GM19238 (cell line): ENCODE measurements around the gene EFNB1.

Experiments
- DNase-seq: peaks from one replicate; pipeline ENCODE4 v3.0.0; 2011; ENCODE audit warnings: low spot score; ENCODE audit not compliant: insufficient read length

The EFNB1 gene

DNA sequence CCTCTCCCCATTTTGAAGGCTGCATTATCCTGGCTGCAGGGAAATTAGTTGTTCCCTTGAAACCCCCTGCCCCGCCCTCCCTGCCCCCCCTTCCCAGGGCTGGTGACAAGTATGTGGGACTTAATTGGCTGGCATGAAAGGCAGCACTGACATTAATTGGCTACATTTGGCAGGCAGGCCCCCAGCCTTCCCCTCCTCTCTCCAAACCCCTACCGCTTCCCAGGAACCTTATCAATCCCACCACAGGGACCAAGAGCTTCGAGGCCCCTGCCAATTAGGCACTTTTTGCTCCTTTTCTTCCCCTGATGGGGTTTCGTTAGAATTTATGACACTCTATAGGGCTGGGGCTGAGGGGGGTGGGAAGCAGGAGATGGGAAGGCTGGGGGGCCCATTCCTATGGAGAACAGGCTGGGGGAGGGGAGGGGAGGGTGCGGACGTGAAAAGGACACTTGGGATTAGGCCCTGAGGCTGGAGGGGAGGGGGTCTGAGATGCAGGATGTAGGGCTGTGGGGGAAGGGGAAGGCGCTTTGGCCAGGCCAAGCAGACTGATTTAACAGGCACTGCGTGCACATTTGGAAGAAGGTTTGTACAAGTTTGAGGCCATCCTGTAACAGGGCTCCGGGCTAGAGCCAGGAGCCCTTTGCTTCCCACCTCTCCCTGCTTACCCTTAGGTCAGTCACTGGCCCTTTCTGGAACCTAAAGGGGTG lies 52.2 kb downstream of the EFNB1 start:
- no peak for DNase-seq

GRCh38 chrX:68881911-68882310 lies 53.1 kb downstream of the EFNB1 start:
- no peak for DNase-seq

DNA sequence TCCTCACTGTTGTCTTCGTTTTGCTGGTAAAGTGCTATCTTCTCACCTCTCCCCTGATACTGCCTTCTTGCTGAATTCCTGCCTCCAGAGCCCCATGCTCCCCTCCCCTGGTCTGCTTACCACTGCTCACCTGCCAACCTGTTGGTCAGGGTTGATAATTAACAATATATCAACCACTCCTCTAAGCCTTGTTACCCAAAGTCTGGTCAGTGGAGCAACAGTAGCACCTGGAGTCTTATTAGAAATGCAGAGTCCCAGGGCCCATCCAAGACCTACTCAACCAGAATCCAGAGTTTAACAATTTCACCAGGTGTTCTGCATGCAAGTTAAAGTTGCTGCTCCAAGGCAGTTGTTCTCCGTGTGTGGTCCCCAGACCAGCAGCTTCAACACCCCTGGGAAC lies 55.0 kb downstream of the EFNB1 start:
- no peak for DNase-seq

GRCh38 chrX:68889249-68889648 lies 60.4 kb downstream of the EFNB1 start:
- DNase-seq: no peak
